SK-N-SH (cell line): ENCODE measurements around the gene MTA3.

ENCODE experiments used
- CHD2 ChIP-seq: fragments of 150-350 bp; IDR thresholded peaks from 2 replicates; pipeline ENCODE4 v1.6.1; 2018; ENCODE audit warnings: low read length; ENCODE audit not compliant: partially characterized antibody
- CTCF ChIP-seq: fragments of 200-600 bp; sonication (generic); IDR thresholded peaks from 2 replicates; pipeline ENCODE4 v1.6.1; 2017; ENCODE audit warnings: antibody characterized with exemption, mild to moderate bottlenecking, moderate library complexity
- EP300 ChIP-seq, 2 experiments: IDR thresholded peaks; 2 replicates each; pipeline versions ENCODE4 v1.4.0 to v1.6.1; 2012; ENCODE audit warnings: borderline replicate concordance in 1 of 2, low read depth in 1 of 2, low read length in 1 of 2
- EZH2phosphoT487 ChIP-seq: fragments of 200-600 bp; sonication (generic); IDR thresholded peaks from 2 replicates; pipeline ENCODE4 v1.6.1; 2017; ENCODE audit warnings: low read depth, mixed run types, mild to moderate bottlenecking, antibody characterized with exemption, moderate library complexity, borderline replicate concordance
- GABPA ChIP-seq: IDR thresholded peaks from 2 replicates; pipeline ENCODE4 v1.4.0; 2012; ENCODE audit warnings: low read depth, mild to moderate bottlenecking
- MEF2A ChIP-seq: IDR thresholded peaks from 2 replicates; pipeline ENCODE4 v1.4.0; 2012; ENCODE audit warnings: low read depth, borderline replicate concordance
- NFIC ChIP-seq: IDR thresholded peaks from 2 replicates; pipeline ENCODE4 v1.4.0; 2012; ENCODE audit warnings: borderline replicate concordance
- POLR2AphosphoS5 ChIP-seq: IDR thresholded peaks from 2 replicates; pipeline ENCODE4 v1.6.1; 2012; ENCODE audit warnings: low read depth, low read length
- SIN3A ChIP-seq: IDR thresholded peaks from 2 replicates; pipeline ENCODE4 v1.6.1; 2012; ENCODE audit warnings: low read depth, mild to moderate bottlenecking, low read length, moderate library complexity, borderline replicate concordance
- SMC3 ChIP-seq: IDR thresholded peaks from 2 replicates; pipeline ENCODE4 v1.6.1; 2012; ENCODE audit warnings: low read depth, low read length, improper control_type of control experiment
- TAF1 ChIP-seq: IDR thresholded peaks from 2 replicates; pipeline ENCODE4 v1.6.1; 2012; ENCODE audit warnings: low read depth, mild to moderate bottlenecking, low read length, moderate library complexity, borderline replicate concordance
- USF2 ChIP-seq: fragments of 150-350 bp; IDR thresholded peaks from 2 replicates; pipeline ENCODE4 v1.6.1; 2017; ENCODE audit warnings: antibody characterized with exemption, low read length, low read depth, borderline replicate concordance

- no peak for TF ChIP-seq CTCF
- TF ChIP-seq NFIC, result no peak
- TF ChIP-seq USF2, result no peak
- TF ChIP-seq TAF1, result no peak
- TF ChIP-seq SMC3, result no peak
- no peak for TF ChIP-seq POLR2AphosphoS5
- no peak for TF ChIP-seq EP300 (IDR thresholded peaks at IDR 0.05; ENCODE audit: borderline replicate concordance in 1 of 2, low read depth in 1 of 2, low read length in 1 of 2)
- no peak for TF ChIP-seq MEF2A
- no peak for TF ChIP-seq CHD2
- no peak for TF ChIP-seq GABPA
- TF ChIP-seq EZH2phosphoT487, result no peak
- no peak for TF ChIP-seq SIN3A
These were observed 83.7 kb downstream of the MTA3 start for GRCh38 chr2:42652086-42652485.
